HG03135 (cell line): ENCODE measurements around the gene DYNLT5.
A peak's percentile ranks its signal among the peaks of the same experiment; 100 is the strongest.

Experiments used
- ATAC-seq: cut with Tn5 transposase; IDR thresholded peaks from one replicate; pipeline ENCODE4 v1.9.1; 2021; ENCODE audit warnings: mild to moderate bottlenecking, moderate library complexity; ENCODE audit not compliant: unreplicated experiment

Gene DYNLT5

GRCh38 chr1:66747501-66747900 lies 4.8 kb upstream of the DYNLT5 start:
- ATAC-seq, result no peak

GRCh38 chr1:66750577-66750976 lies 1.7 kb upstream of the DYNLT5 start:
- no peak for ATAC-seq

GRCh38 chr1:66751160-66751559 lies 1.1 kb upstream of the DYNLT5 start:
- no peak for ATAC-seq

- no peak for ATAC-seq
Measured at GRCh38 chr1:66752671-66753371, 562 bp downstream of the DYNLT5 start.

GRCh38 chr1:66757722-66758240 lies 5.5 kb downstream of the DYNLT5 start:
- no peak for ATAC-seq

GRCh38 chr1:66758241-66758755 lies 6.0 kb downstream of the DYNLT5 start:
- peak; percentile 100 for ATAC-seq

- no peak for ATAC-seq
Measured at GRCh38 chr1:66760506-66760905, 8.2 kb downstream of the DYNLT5 start.

- no peak for ATAC-seq
Measured at GRCh38 chr1:66761221-66761620, 9.0 kb downstream of the DYNLT5 start.

- ATAC-seq, result peak; percentile 77
Measured at GRCh38 chr1:66764994-66765578, 12.8 kb downstream of the DYNLT5 start.

- no peak for ATAC-seq
Measured at GRCh38 chr1:66767626-66768025, 15.4 kb downstream of the DYNLT5 start.

GRCh38 chr1:66768965-66769364 lies 16.7 kb downstream of the DYNLT5 start:
- ATAC-seq, result no peak

- no peak for ATAC-seq
Measured at GRCh38 chr1:66769512-66770229, 17.4 kb downstream of the DYNLT5 start.

- no peak for ATAC-seq
Measured at GRCh38 chr1:66770240-66770639, 18.0 kb downstream of the DYNLT5 start.

- ATAC-seq, result no peak
Measured at GRCh38 chr1:66770694-66771093, 18.4 kb downstream of the DYNLT5 start.

GRCh38 chr1:66773227-66773626 lies 21.0 kb downstream of the DYNLT5 start:
- no peak for ATAC-seq

- no peak for ATAC-seq
Measured at GRCh38 chr1:66774438-66774837, 22.2 kb downstream of the DYNLT5 start.

GRCh38 chr1:66775646-66776045 lies 23.4 kb downstream of the DYNLT5 start:
- no peak for ATAC-seq

- ATAC-seq, result no peak
Measured at GRCh38 chr1:66777831-66778230, 25.6 kb downstream of the DYNLT5 start.

GRCh38 chr1:66778266-66778665 lies 26.0 kb downstream of the DYNLT5 start:
- ATAC-seq, result no peak

GRCh38 chr1:66778969-66779368 lies 26.7 kb downstream of the DYNLT5 start:
- ATAC-seq, result no peak

GRCh38 chr1:66779475-66780078 lies 27.3 kb downstream of the DYNLT5 start:
- ATAC-seq, result no peak
